Occipital lobe (tissue), 2 donors: Measurements from ENCODE around the gene APMAP. TPM values are rescaled to one million over a fixed set of nuclear protein-coding genes. Genes with fewer than 3 reads are reported as not detected.

Source experiments
- DNase-seq: peaks from one replicate; lab custom pipeline; 2025; lab: John Stamatoyannopoulos, UW
- total RNA-seq: library from RNA; depleted of rRNA; stranded (reverse); fragments of >200 nt; gene quantifications from one replicate; pipeline ENCODE4 v1.2.3, GENCODE V29; 2014

APMAP gene
- total RNA-seq, 1 donor from 2014 or later: 60.7 TPM

DNA sequence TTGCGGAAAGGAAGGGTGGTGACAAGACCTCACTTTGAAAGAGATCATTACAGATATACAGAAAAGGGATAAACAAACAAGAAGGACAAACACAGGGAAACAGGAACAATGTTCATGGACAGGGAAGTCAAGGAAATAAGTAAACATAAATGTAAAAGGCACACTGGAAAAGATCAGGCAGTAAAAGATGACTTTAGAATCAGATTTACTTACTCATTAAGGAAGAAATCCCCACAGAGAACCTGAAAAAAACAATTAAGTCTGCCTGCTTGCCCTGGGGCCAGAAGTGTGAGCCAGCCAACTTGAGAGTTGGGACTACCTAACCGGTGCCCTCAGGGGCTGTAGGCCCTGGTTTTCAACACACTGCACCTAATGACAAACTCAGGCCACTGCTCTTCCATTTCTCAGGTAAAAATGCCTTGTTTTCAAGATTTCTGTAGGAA, 1.7 kb downstream of the APMAP start:
- DNase-seq: no peak

DNA sequence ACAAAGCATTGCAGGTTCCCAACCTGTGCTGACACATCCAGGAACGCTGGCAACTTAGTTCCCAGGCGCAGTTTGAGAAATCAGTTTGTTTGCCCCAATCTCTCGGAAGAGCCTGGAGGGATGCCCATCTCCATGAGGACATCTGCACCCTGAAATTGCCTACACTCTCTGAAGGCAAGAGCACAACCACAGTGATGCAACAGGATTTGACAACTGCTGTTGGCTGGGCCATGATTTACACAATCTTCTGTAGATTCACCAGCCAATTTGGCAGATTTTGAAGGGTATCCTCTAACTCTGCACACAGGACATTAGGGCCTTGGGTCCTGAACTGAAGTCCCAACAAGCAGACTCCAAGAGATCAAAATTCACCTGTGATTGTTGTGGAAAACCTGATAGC, 3.4 kb downstream of the APMAP start:
- DNase-seq: no peak

DNA sequence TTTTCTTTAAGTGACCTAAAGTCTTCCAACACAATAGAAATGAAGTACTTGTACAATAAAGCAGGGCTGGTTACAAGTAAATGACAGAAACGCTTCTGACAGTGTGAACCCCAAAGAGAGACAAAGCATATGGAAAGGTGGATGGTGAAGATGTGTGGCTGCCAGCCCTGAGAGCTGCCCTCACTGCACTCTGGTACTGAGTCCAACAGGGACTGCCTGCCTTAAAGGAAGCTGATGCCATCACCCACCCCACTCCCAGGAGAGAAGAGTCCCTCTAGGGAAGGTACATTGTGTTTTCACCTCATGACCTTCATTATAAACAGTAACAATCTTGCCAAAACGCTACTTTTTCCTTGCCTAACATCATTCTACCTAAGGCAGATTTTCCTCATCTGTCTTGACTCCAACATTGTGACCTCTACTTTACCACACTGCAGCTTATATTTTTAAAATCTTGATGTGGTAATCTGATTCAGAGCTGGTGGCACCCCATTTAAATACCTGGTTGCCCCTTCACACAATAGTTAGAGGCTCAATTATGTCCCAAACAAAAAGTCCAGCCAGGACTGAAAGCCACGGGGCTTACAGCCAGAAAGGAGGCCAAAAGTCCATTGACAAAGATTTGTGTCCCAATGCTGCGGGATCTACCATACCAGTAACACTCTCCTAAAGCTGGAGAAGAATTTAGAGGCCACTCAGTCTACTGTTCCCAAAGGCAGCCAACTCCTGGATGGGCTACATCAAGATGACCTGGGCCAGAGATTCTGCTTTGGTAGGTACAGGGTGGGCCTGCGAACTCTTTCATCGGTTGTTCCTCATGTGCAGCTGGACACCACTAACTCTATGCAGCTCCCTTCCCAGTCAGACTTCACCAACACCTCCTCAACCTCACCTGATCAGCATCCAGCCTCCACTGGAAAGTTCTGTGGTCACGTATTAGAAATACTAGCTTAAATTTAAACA, 4.4 kb downstream of the APMAP start:
- DNase-seq: no peak

DNA sequence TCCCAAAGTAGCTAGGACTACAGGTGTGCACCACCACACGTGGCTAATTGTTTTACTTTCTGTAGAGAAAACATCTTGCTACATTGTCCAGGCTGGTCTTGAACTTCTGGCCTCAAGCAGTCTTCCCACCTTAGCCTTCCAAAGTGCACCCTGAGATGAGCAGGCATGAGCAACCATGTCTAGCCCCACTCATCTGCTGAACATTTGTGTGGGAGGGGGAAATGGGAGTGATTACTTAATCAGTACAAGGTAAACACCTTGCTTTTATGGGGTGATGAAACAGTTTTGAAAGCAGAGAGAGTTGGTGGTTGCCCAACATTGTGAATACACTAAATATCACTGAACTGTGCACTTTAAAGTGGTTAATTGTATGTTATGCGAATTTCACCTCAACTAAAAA, 5.3 kb downstream of the APMAP start:
- no peak for DNase-seq

DNA sequence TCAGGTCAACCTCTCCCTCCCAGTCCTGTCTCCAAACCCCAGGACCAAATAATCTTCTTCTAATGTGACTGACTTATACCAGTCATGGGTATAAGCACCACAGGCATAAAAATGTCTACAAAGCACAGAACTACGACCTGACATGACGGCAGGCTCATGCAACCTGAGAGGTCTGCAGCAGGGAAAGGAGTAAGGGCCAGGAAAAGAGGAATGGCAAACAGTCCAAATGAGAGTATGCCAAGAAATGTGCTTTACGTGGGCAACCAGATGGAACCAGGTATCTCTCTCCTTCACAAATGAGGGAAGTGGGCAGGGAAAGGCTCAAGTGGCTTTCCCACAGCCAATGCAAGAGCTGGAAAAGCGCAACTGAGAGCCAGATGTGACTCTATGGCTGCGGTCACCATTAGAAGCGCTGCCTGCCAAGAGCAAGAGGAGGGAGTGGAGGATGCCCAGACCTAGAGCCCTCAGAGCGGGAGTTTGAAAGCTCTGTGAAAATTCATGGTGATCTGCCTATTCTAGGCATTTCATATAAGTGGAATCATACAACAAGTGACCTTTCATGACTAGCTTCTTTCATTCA, 6.0 kb downstream of the APMAP start:
- no peak for DNase-seq

DNA sequence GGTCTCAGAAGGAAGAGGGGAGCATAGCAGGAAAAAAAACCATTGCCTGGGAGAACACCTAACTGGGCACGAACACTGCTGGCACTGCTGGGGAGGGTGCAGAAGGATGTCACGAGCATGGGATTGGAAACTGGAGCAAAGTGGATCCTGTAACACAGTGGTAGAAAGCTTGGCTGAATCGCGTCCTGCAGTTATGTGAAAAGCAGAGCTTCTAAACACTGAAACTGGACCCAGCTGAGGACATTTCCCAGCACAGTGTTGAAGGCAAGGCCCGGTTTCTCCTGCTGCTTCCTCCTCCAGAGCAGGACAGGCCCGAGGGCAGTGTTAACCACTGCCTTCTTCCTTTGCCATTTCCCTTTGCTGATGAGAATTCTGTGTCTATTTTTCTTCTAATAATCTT, 6.7 kb downstream of the APMAP start:
- DNase-seq: no peak

DNA sequence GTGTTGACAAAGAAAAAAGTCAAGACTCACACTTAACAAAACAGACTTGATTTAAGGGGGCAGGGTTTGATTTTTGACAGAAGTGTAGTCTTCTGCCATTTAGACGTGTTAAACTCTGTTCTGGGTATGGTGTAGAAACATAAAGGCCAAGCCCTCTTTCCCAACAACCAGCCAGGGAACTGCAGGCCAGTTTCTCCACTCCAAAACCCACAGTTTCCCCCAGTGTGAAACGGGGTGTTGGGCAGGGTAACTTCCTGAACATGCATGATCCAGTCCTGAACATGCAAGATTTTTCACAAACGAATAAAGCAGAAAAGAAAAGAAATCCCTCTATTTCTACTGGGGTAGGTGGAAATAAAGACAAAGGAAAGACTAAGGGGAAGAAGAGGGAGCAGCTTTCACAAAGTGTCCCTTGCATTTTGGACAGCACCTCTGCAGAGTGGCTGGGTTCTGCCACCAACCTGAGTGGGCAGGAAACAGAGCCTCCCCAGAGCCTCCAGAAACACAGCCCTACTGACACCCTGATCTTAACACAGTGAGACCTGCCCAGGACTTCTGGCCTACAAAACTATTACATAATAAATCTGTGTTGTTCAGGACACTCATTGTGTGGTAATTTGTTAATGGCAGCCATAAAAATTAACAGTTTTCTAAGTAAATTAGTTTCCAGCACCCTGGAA, 7.5 kb downstream of the APMAP start:
- no peak for DNase-seq

DNA sequence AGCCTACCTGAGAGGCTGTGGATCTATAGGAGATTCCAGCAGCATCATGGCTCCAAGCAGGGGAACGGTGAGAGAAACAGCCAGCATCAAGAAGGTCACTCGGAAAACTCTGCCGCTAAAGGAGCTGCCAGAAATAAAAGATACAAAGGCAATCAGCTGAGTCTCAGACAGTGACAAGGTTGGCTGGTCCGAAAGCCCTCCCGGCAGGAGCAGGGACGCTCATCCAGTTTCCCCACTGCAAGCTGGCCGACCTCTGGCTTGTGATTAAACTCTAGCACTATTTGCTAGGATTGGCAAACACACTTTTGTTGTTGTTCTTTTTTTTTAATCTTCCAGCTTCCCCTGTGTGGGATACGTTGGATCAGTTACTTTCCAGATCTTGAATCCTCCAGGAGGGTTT, 8.7 kb downstream of the APMAP start:
- DNase-seq: no peak

DNA sequence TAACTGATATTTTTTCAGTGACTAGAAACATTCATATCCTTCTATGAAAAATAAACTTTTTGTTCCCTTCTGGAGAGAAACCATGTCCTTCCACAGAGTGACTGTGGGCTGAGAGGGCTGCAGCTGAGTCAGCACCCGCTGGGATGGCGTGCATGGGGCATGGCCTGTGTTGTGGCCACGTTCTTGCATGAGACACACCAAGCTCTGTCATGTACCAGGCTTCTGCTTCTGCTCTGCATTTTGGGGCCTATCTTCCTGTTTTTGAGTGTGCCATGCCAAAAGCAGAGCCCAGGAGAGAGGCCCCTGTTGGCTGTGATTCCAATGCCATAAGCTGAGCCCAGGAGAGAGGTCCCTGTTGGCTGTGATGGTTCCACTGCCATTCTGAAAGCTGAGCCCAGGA, 10.8 kb downstream of the APMAP start:
- DNase-seq: no peak

DNA sequence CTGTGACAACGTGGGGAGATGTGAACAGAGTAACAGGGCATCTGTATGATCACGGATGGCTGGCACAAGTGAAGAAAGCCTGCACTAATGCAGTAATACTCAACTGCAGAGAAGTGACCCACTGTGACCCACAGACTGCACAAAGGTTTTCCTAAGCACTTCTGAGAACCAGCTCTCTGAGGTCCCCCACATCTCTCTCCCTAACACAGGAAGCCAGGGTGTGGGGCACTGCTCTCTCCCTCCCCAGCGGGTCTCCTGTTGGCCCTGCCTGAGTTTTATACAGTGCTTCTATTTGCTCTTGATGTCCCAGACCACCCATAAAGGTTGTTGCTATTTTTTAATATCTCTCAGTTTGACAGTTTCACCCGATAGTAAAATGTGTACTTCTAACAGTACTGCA, 11.3 kb downstream of the APMAP start:
- DNase-seq: no peak

DNA sequence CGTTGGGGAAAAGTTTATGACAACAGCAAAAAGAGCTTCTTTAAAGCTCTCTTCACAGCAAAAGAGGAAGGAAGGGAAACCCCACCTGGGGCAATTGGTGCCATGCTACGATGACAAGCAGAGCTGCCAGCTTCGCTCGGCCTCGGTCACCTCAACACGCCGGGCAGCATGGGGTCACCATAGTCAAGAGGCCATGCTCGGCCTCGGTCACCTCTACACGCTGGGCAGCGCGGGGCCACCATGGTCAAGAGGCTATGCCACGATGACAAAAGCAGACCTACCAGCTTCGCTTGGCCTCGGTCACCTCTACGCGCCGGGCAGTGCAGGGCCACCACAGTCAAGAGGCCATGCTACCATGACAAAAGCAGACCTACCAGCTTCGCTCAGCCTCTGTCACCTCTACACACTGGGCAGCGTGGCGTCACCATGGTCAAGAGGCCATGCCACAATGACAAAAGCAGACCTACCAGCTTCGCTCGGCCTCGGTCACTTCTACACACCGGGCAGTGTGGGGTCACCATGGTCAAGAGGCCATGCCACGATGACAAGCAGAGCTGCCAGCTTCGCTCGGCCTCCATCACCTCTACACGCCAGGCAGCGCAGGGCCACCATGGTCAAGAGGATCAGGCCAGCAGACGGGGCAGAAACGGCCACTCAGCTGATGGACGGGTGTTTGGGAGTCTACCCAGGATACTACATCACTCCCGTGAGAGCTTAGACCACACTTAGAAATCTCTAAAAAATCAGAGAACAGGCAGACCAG, 12.1 kb downstream of the APMAP start:
- DNase-seq: no peak

DNA sequence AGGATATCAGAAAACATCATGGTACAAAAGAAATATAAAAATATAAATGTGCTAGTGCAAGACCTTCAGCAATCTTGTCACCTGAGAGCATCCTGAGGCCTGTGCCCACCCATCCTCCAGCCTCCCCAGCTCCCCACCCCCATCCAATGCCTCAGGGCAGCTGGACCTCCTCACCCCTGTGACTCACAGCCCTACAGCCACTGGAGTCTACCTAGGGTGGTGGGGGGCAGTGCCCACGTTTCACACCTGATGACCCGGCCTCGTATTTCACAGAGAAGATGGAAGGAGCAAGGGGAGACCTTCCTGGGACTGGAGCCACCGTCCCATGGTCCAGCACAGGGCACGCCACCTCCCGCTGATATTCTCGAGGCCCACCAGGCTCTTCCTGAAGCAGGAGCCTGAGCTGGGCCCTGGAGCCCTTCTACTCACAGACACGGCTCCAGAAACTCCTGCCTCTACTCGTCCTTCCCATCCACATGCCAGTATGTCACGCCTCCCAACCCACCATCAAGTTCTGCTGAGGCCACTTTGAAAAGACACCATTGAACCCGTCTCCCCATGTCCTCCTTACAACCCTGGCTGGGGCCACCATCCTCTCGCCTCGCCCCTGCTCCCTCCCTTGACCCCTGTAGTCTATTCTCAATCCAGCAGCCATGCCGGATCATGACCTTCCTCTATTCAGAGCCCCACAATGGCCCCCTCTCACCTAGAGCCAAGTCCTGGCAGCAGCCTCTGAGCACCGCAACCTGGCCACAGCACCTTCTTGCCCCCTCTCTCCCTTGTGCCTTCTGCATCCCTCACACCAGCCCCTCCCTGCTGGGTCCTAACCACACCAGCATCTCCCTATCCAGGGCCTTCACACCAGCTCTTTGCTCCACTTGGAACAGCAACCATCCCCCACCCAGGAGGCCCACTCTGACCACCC, 13.3 kb downstream of the APMAP start:
- DNase-seq: no peak

DNA sequence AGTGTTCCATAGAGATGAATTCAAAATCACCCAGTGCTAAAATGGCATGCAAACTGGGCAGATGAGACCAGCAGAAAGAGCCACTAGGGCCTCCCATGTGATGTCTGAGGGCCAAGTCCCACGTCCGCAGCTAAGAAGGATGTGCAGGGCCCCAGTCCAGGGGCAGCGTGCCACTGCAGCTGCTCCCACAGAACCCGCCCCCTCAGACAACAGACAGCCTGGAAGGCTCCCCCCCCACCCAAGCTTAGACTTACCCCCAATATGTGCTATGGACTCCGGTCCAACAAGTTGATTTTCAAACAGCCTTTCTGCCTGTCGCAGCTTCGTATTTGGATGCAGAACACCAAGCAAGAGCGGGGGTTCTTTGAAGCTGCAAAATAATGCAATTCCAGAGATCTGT, 14.0 kb downstream of the APMAP start:
- peak; percentile 63 for DNase-seq

DNA sequence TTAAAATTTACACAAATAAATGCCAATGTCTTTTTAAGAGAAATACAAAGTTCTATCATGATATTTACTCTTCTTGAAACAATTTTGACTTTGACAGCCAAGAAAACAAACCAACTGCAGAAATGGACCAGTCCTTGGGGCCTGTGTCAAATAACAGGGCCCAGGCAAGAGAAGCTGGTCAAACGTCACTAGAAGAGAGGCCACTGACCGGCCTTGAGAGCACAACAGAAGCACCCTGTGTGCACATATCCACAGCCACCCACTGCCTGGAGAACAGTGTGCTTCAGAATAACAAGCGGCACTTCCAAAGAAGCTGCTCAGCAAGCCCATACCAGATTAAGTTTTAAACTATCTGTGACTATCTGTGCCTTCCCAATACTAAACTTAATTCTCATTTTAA, 14.8 kb downstream of the APMAP start:
- no peak for DNase-seq

DNA sequence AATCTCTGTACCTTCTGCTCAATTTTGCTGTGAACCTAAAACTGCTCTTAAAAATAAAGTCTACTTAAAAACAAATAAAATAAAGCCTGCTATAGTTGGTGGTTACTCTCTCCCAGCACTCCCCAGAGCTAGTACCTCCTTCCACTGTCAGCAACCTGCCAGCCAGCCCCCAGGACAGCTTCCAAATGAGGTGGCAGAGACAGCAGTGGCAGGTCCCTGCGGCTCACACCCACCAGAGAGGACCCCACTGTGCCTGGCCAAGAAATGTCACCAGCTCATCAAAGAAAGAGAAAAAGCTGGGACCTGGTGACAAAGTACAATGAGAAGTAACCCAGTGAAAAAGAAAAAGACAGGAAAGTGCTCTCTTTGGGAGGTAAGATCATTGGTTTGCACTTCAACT, 15.2 kb downstream of the APMAP start:
- no peak for DNase-seq

DNA sequence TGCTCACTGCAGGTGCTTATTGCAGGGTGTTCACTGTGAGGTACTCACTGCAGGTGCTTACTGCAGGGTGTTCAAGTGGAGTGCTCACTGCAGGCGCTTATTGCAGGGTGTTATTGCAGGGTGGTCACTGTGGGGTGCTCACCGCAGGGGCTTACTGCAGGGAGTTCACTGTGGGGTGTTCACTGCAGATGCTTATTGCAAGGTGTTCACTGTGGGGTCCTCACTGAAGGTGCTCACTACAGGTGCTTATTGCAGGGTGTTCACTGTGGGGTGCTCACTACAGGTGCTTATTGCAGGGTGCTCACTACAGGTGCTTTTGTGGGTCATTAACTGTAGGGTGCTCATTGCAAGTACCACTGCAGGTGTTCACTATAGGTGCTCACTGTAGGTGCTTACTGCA, 20.2 kb downstream of the APMAP start:
- DNase-seq: no peak

DNA sequence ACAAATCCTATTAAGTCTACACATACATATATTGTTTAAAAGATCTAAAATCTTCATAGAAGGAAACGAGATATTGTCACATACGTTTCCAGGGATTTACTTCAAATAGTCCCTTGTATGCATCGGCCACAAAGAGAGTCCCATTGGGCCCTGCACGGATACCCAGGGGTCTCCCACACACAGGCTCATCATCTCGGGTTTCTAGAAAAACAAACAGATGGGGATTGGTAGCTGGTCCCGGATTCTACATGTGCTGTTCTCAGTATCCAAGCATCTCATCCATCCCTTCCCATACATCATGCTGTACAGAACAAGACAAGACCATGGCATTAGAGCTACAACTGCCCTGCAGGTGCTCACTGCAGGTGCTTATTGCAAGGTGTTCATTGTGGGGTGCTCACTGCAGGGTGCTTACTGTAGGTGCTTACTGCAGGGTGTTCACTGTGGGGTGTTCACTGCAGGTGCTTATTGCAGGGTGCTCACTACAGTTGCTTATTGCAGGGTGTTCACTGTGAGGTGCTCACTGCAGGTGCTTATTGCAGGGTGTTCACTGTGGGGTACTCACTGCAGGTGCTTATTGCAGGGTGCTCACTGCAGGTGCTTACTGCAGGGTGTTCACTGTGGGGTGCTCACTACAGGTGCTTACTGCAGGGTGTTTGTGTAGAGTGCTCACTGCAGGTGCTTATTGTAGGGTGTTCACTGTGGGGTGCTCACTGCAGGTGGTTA, 21.0 kb downstream of the APMAP start:
- DNase-seq: no peak

DNA sequence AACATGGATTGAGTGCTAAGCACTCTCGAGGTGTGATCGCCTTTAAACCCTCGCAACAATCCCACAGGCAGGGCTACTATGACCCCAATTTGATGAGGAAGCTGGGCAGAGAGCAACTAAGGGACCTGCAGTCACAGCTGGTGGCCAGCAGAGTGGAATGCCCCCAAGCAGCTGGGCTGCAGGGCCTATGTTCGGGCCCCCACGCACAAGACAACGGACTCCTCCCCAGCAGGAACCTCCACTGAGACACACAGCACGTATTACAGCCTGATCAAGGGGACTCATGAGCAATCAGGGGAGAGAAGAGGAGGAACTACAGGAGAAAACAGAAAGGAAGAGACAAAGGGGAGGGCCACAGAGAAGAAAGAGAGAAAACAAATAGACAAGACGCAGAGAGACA, 21.8 kb downstream of the APMAP start:
- no peak for DNase-seq

DNA sequence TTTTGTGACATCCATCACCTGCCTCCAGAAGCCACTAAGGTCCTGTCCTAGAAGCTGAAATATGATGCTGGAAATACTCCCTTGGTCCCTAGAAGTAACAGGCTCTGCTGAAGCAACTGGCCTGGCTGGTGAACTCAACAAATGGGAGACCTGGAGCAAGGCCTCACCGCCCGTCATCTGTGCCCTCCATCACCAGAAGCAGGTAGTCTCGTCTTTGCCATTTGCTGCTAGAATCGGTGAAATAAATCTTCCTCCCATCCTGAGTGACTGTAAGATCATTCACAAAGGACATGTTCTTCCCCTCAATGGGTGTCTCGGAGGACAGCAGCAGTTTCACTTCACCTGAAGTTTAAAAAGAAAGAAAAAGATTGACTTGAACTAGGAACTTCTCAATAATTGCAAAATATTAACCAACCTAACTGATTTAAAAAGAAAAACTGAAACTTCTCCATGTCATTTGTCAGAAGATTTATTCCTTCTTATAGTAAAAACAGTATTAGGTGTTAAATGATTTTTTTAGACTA, 22.5 kb downstream of the APMAP start:
- DNase-seq: no peak
